HG02642 (cell line): Measurements from ENCODE around the gene BMP8B.

Experiments
- ATAC-seq: cut with Tn5 transposase; IDR thresholded peaks from one replicate; pipeline ENCODE4 v1.9.1; 2021; ENCODE audit warnings: mild to moderate bottlenecking; ENCODE audit not compliant: unreplicated experiment, poor library complexity

BMP8B gene

GRCh38 chr1:39761016-39761415 lies 27.6 kb downstream of the BMP8B start:
- ATAC-seq = no peak

- ATAC-seq = no peak
Observed at GRCh38 chr1:39760074-39761008, 28.3 kb downstream of the BMP8B start.

GRCh38 chr1:39759436-39759726 lies 29.3 kb downstream of the BMP8B start:
- ATAC-seq = no peak

- ATAC-seq = no peak
Observed at GRCh38 chr1:39758556-39759435, 29.9 kb downstream of the BMP8B start.

- ATAC-seq = no peak
Observed at GRCh38 chr1:39757501-39757900, 31.2 kb downstream of the BMP8B start.

- ATAC-seq = no peak
Observed at GRCh38 chr1:39755965-39756659, 32.6 kb downstream of the BMP8B start.

GRCh38 chr1:39754906-39755504 lies 33.7 kb downstream of the BMP8B start:
- ATAC-seq = no peak

- no peak for ATAC-seq
Observed at GRCh38 chr1:39754026-39754570, 34.6 kb downstream of the BMP8B start.

- ATAC-seq = no peak
Observed at GRCh38 chr1:39753132-39754025, 35.3 kb downstream of the BMP8B start.

- ATAC-seq = no peak
Observed at GRCh38 chr1:39752703-39753102, 36.0 kb downstream of the BMP8B start.

GRCh38 chr1:39751595-39751994 lies 37.1 kb downstream of the BMP8B start:
- no peak for ATAC-seq

GRCh38 chr1:39745016-39745670 lies 43.5 kb downstream of the BMP8B start:
- no peak for ATAC-seq

- ATAC-seq = peak; percentile 86
Observed at GRCh38 chr1:39738622-39739366, 49.9 kb downstream of the BMP8B start, which contains the start of gene PPIE. Gene PPIE (plus strand): TSS chr1:39738882. CDS start chr1:39738901, 19 bp downstream.

- ATAC-seq = no peak
Observed at GRCh38 chr1:39737546-39738169, 51.0 kb downstream of the BMP8B start.

- no peak for ATAC-seq
Observed at GRCh38 chr1:39735731-39736130, 52.9 kb downstream of the BMP8B start.

GRCh38 chr1:39733161-39733560 lies 55.5 kb downstream of the BMP8B start:
- no peak for ATAC-seq

- no peak for ATAC-seq
Observed at GRCh38 chr1:39732730-39733129, 55.9 kb downstream of the BMP8B start.
